Measurements from ENCODE around the gene WDR43. TPM values are rescaled to one million over a fixed set of nuclear protein-coding genes. Genes with fewer than 3 reads are reported as not detected.

WDR43 gene
- polyA plus RNA-seq, 1 donor (not counting 4 experiments of a cell fraction or from before 2014, with no cell fraction given) = 125 TPM

- no peak for DNase-seq (ENCODE audit: low read depth, low spot score)
- peaks cover 33 to 53% of the 10 kb centered on the region in 2 experiments for H3K36me3 ChIP-seq (ENCODE audit: control insufficient read depth in 2 of 2, extremely low read depth in 1 of 2, insufficient read depth in 2 of 2, low read length in 2 of 2)
Measured at GRCh38 chr2:28941008-28941407, 46.5 kb downstream of the WDR43 start.

GRCh38 chr2:28944535-28945248, 50.2 kb downstream of the WDR43 start:
- FAIRE-seq = no peak
- Histone ChIP-seq H3K4me2 (ENCODE audit: control insufficient read depth, extremely low read depth, insufficient read depth, low read depth, low read length) (no peak overlapping the region), H3K27me3 (ENCODE audit: control insufficient read depth, extremely low read depth, insufficient read depth, low read length) (no peaks in the 10 kb centered on the region), H3K9ac (ENCODE audit: control insufficient read depth, extremely low read depth, insufficient read depth, low read length) (no peak overlapping the region), H3K79me2 (ENCODE audit: control insufficient read depth, insufficient read depth, low read length) (peaks cover 6% of the 10 kb centered on the region), H3K27ac (ENCODE audit: control insufficient read depth, insufficient read depth, low read length) (no peak overlapping the region), H4K20me1 (ENCODE audit: control insufficient read depth, extremely low read depth, insufficient read depth, low read length) (peaks cover 3% of the 10 kb centered on the region), H3K36me3 (ENCODE audit: control insufficient read depth in 2 of 2, extremely low read depth in 1 of 2, insufficient read depth in 2 of 2, low read length in 2 of 2) (peaks cover 30 to 64% of the 10 kb centered on the region in 2 experiments), H3K9me1 (ENCODE audit: control insufficient read depth, extremely low read depth, insufficient read depth, low read length) (no peaks in the 10 kb centered on the region), H3K4me1 (ENCODE audit: control insufficient read depth, extremely low read depth, insufficient read depth, low read length) (no peaks in the 10 kb centered on the region), H3K4me3 (ENCODE audit: control insufficient read depth in 2 of 3, extremely low read depth in 1 of 3, insufficient read depth in 2 of 3, low read depth in 1 of 3, low read length in 3 of 3) (no peak overlapping the region), H2AFZ (ENCODE audit: control insufficient read depth, low read length) (no peak overlapping the region), H3K9me3 (ENCODE audit: control insufficient read depth, low read depth, low read length) (no peaks in the 10 kb centered on the region)
- no peak for DNase-seq (ENCODE audit: low read depth, low spot score)
- TF ChIP-seq EZH2 (IDR thresholded peaks at IDR 0.05; ENCODE audit: low read length) (no peak), CTCF (optimal IDR thresholded peaks at IDR 0.05 in 1 of 3, IDR thresholded peaks at IDR 0.05 in 1 of 3, conservative IDR thresholded peaks at IDR 0.05 in 1 of 3; ENCODE audit: extremely low read depth in 1 of 3, insufficient read depth in 2 of 3, low read length in 3 of 3) (no peak)
- dilution Hi-C loops (cut with MboI; ENCODE audit: extremely low pct_ligation_motif_present, low sequenced_read_pairs) = no loop called here

More at GRCh38 chr2:28941008-28941407, 46.5 kb downstream of the WDR43 start:
- no peak overlapping the region for H3K4me3 ChIP-seq (ENCODE audit: control insufficient read depth in 2 of 3, extremely low read depth in 1 of 3, insufficient read depth in 2 of 3, low read depth in 1 of 3, low read length in 3 of 3)
- no peaks in the 10 kb centered on the region for H4K20me1 ChIP-seq (ENCODE audit: control insufficient read depth, extremely low read depth, insufficient read depth, low read length)
- TF ChIP-seq CTCF (optimal IDR thresholded peaks at IDR 0.05 in 1 of 3, IDR thresholded peaks at IDR 0.05 in 1 of 3, conservative IDR thresholded peaks at IDR 0.05 in 1 of 3; ENCODE audit: extremely low read depth in 1 of 3, insufficient read depth in 2 of 3, low read length in 3 of 3) (no peak), EZH2 (IDR thresholded peaks at IDR 0.05; ENCODE audit: low read length) (no peak)
- no peaks in the 10 kb centered on the region for H3K27me3 ChIP-seq (ENCODE audit: control insufficient read depth, extremely low read depth, insufficient read depth, low read length)
- H3K9ac ChIP-seq (ENCODE audit: control insufficient read depth, extremely low read depth, insufficient read depth, low read length) = no peak overlapping the region
- dilution Hi-C loops (cut with MboI; ENCODE audit: extremely low pct_ligation_motif_present, low sequenced_read_pairs) = no loop called here
- H3K27ac ChIP-seq (ENCODE audit: control insufficient read depth, insufficient read depth, low read length) = no peak overlapping the region
- H3K4me2 ChIP-seq (ENCODE audit: control insufficient read depth, extremely low read depth, insufficient read depth, low read depth, low read length) = no peak overlapping the region
- FAIRE-seq = no peak
- no peaks in the 10 kb centered on the region for H3K9me1 ChIP-seq (ENCODE audit: control insufficient read depth, extremely low read depth, insufficient read depth, low read length)
- H3K9me3 ChIP-seq (ENCODE audit: control insufficient read depth, low read depth, low read length) = no peaks in the 10 kb centered on the region
- H2AFZ ChIP-seq (ENCODE audit: control insufficient read depth, low read length) = no peak overlapping the region
- H3K4me1 ChIP-seq (ENCODE audit: control insufficient read depth, extremely low read depth, insufficient read depth, low read length) = no peaks in the 10 kb centered on the region
- H3K79me2 ChIP-seq (ENCODE audit: control insufficient read depth, insufficient read depth, low read length) = peaks cover 6% of the 10 kb centered on the region
